Activated T-helper 2 cell treated with anti-CD3 and anti-CD28 coated beads, Interferon-gamma antibody, Interleukin-2, Interleukin-4, amounts not matched to agents 10 μg/mL and 5 μg/mL and 100 μg/mL, durations not matched to agents 14 hours and 24 hours and 36 hours (primary cell): Measurements from ENCODE around the gene DNAJC7. TPM values are rescaled to one million over a fixed set of nuclear protein-coding genes. Genes with fewer than 3 reads are reported as not detected.

ENCODE experiments used
- DNase-seq: peaks from one replicate; pipeline ENCODE4 v3.0.0; 2021; ENCODE audit warnings: low spot score
- H3K27ac Mint-ChIP-seq: one replicate; pipeline ENCODE4 v1.8.0; 2021; ENCODE audit warnings: mixed read lengths
- H3K27me3 Mint-ChIP-seq: one replicate; pipeline ENCODE4 v1.8.0; 2021; ENCODE audit warnings: low read depth, mixed read lengths
- H3K36me3 Mint-ChIP-seq: one replicate; pipeline ENCODE4 v1.8.0; 2021; ENCODE audit warnings: low read depth, mixed read lengths
- H3K4me1 Mint-ChIP-seq: one replicate; pipeline ENCODE4 v1.8.0; 2021; ENCODE audit warnings: low read depth, mixed read lengths
- H3K4me3 Mint-ChIP-seq: one replicate; pipeline ENCODE4 v1.8.0; 2021; ENCODE audit warnings: low read depth, mild to moderate bottlenecking, moderate library complexity, mixed read lengths
- H3K9me3 Mint-ChIP-seq: one replicate; pipeline ENCODE4 v1.8.0; 2021; ENCODE audit warnings: mixed read lengths
- intact Hi-C: fragments of 100-400 bp; cut with micrococcal nuclease; formaldehyde crosslinking; loops from one replicate; pipeline ENCODE4 v1.15.1; 2023
- total RNA-seq: library from RNA; stranded (reverse); gene quantifications from 2 replicates; pipeline ENCODE4 v1.2.3, GENCODE V29; 2022

The DNAJC7 gene
- total RNA-seq, 1 donor from 2014 or later, result 115 TPM

GRCh38 chr17:41928693-41929251 is 88.5 kb downstream of the DNAJC7 start:
- Mint-ChIP-seq H3K4me1 (peaks cover 39% of the 10 kb centered on the region), H3K27me3 (no peaks in the 10 kb centered on the region), H3K9me3 (no peaks in the 10 kb centered on the region), H3K4me3 (peak overlapping the region; percentile 95), H3K36me3 (no peaks in the 10 kb centered on the region), H3K27ac (peak overlapping the region; percentile 95)
- intact Hi-C loops, result no loop called here
- no peak for DNase-seq

Other genes with a start within 250 kb of the DNAJC7 start
- gene JUP, start 230.7 kb downstream of the DNAJC7 start, total RNA-seq, result 0.78 and 1.3 TPM in 2 replicates
- gene P3H4, start 205.5 kb downstream of the DNAJC7 start, total RNA-seq, result 7.8 and 8.6 TPM in 2 replicates
- gene FKBP10, start 204.4 kb downstream of the DNAJC7 start, total RNA-seq, result 1.3 and 1.4 TPM in 2 replicates
- gene NT5C3B, start 181.2 kb downstream of the DNAJC7 start, total RNA-seq, result 59.9 and 62.0 TPM in 2 replicates
- gene KLHL10, start 179.6 kb downstream of the DNAJC7 start, total RNA-seq, result 0.16 and 0.23 TPM in 2 replicates
- gene KLHL11, start 152.0 kb downstream of the DNAJC7 start, total RNA-seq, result 44.3 and 46.0 TPM in 2 replicates
- 223 and 232 TPM in 2 replicates for gene ACLY, start 98.5 kb downstream of the DNAJC7 start, total RNA-seq
- gene ODAD4, start 86.8 kb downstream of the DNAJC7 start, total RNA-seq, result 0.50 and 0.85 TPM in 2 replicates
- 71.8 and 77.3 TPM in 2 replicates for gene CNP, start 50.6 kb downstream of the DNAJC7 start, total RNA-seq
- 25.8 and 28.2 TPM in 2 replicates for gene NKIRAS2, start 2.7 kb upstream of the DNAJC7 start, total RNA-seq
- 0.05 and 0.21 TPM in 2 replicates for gene C17orf113, start 33.2 kb upstream of the DNAJC7 start, total RNA-seq
- 0.16 and 0.28 TPM in 2 replicates for gene ZNF385C, start 81.0 kb upstream of the DNAJC7 start, total RNA-seq
- gene DHX58, start 95.3 kb upstream of the DNAJC7 start, total RNA-seq, result 15.3 and 20.3 TPM in 2 replicates
- 59.6 and 60.0 TPM in 2 replicates for gene KAT2A, start 103.9 kb upstream of the DNAJC7 start, total RNA-seq
- gene HSPB9, start 105.4 kb upstream of the DNAJC7 start, total RNA-seq, result not detected in 2 replicates
- gene RAB5C, start 137.6 kb upstream of the DNAJC7 start, total RNA-seq, result 63.9 and 67.9 TPM in 2 replicates
- 0.44 and 0.64 TPM in 2 replicates for gene KCNH4, start 163.7 kb upstream of the DNAJC7 start, total RNA-seq
- not detected in 2 replicates for gene HCRT, start 168.0 kb upstream of the DNAJC7 start, total RNA-seq
- 16.5 and 17.6 TPM in 2 replicates for gene GHDC, start 177.1 kb upstream of the DNAJC7 start, total RNA-seq